Uterus (tissue), 4 donors: ENCODE data around the gene FAM53B. TPM values are rescaled to one million over a fixed set of nuclear protein-coding genes. Genes with fewer than 3 reads are reported as not detected.
"Not testable (repeated sequence)": the region's sequence is repeated elsewhere in the genome, so short reads cannot be mapped to it uniquely, and the experiment has no call there.

ENCODE experiments used
- DNase-seq, 2 donors: peaks; one replicate each; pipeline ENCODE4 v3.0.0-alpha.2; 2019 to 2020
- H3K27ac ChIP-seq, 2 donors: fragments of 200-600 bp; sonication (generic); 1 replicate in 1 of 2; 2 replicates in 1 of 2; pipeline ENCODE4 v1.5.1; 2016 to 2018
- H3K27me3 ChIP-seq, 2 donors: fragments of 200-600 bp; sonication (generic); one replicate each; pipeline ENCODE4 v1.5.1; 2018 to 2019; ENCODE audit warnings: control low read depth in 1 of 2
- H3K36me3 ChIP-seq, 2 donors: fragments of 200-600 bp; sonication (generic); one replicate each; pipeline ENCODE4 v1.5.1; 2019; ENCODE audit warnings: control low read depth in 1 of 2
- H3K4me1 ChIP-seq, 2 donors: fragments of 200-600 bp; sonication (generic); one replicate each; pipeline ENCODE4 v1.5.1; 2018 to 2019; ENCODE audit warnings: control low read depth in 1 of 2
- H3K4me3 ChIP-seq, 2 donors: fragments of 200-600 bp; sonication (generic); 1 replicate in 1 of 2; 2 replicates in 1 of 2; pipeline ENCODE4 v1.5.1; 2018 to 2019; ENCODE audit warnings: mild to moderate bottlenecking in 1 of 2
- H3K9me3 ChIP-seq, 2 donors: fragments of 200-600 bp; sonication (generic); one replicate each; pipeline ENCODE4 v1.5.1; 2019; ENCODE audit warnings: control low read depth in 1 of 2
- POLR2A ChIP-seq, 2 donors: fragments of 450-650 bp; IDR thresholded peaks; one replicate each; pipeline ENCODE4 v1.6.1; 2016; ENCODE audit warnings: antibody characterized with exemption in 2 of 2, mild to moderate bottlenecking in 1 of 2, moderate library complexity in 1 of 2
- intact Hi-C: fragments of 100-400 bp; cut with DNase I; formaldehyde crosslinking; loops from one replicate; pipeline ENCODE4 v1.15.1; 2023; ENCODE audit warnings: low total_unique reads
- total RNA-seq, 4 donors: library from RNA; depleted of rRNA in 3 of 4; stranded (reverse); fragments of >200 nt in 3 of 4; gene quantifications; one replicate each; pipeline versions ENCODE4 v1.1.0 to v1.2.4, GENCODE V29; 2014 to 2023
- TF ChIP-seq, protein P1 (sequence below), 4 experiments: fragments of 200-600 bp in 2 of 4; fragments of 450-650 bp in 2 of 4; sonication (generic) in 2 of 4; IDR thresholded peaks; one replicate each; pipeline ENCODE4 v1.5.1; 2016 to 2019; ENCODE audit warnings: antibody characterized with exemption in 4 of 4, mild to moderate bottlenecking in 2 of 4, moderate library complexity in 1 of 4
- donor health status: DM: yes; HTN: yes; CAD: no.

FAM53B gene
- total RNA-seq, 4 donors from 2014 or later: 10.9 to 94.3 (median 67.8) TPM

DNA sequence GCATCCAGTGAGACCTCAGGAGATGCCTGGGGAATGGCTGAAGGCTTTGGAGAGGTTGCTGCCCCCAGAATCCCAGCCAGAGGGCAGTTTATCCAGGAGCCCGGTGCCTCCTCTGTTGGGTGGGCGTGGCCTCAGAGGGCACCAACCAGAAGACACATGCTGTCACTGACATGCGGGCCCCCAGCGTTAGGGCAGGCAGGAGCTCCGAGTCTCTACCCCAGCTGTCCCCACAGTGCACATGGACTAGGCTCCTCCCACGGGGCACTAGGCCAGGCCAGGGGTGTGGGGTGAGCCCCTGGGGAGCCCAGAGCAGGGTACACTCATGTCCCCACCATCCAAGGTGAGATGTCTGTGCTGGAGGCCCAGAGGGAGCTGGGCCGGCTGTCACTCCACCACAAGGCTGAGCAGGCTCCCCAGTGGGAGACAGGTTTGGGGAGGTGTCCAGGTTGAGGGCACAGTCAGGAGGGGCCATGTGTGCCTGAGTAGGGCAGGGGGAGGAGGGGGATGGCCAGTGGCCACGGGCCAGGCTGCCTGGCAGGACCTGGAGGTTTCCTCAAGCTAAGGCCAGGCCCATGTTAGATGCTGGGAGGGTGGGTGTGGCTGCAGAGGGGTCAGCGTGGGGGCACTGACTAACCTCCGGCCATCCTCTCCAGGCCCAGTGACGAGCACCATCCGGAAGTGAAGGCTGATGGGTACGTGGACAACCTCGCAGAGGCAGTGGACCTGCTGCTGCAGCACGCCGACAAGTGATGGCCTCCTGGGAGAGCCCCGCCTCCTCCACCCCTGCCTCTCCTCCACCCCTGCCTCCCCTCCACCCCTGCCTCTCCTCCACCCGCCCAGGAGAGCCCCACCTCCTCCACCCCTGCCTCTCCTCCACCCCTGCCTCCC lies 131.3 kb downstream of the FAM53B start:
- TF ChIP-seq, protein P1, sequence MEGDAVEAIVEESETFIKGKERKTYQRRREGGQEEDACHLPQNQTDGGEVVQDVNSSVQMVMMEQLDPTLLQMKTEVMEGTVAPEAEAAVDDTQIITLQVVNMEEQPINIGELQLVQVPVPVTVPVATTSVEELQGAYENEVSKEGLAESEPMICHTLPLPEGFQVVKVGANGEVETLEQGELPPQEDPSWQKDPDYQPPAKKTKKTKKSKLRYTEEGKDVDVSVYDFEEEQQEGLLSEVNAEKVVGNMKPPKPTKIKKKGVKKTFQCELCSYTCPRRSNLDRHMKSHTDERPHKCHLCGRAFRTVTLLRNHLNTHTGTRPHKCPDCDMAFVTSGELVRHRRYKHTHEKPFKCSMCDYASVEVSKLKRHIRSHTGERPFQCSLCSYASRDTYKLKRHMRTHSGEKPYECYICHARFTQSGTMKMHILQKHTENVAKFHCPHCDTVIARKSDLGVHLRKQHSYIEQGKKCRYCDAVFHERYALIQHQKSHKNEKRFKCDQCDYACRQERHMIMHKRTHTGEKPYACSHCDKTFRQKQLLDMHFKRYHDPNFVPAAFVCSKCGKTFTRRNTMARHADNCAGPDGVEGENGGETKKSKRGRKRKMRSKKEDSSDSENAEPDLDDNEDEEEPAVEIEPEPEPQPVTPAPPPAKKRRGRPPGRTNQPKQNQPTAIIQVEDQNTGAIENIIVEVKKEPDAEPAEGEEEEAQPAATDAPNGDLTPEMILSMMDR (IDR thresholded peaks at IDR 0.05): no peak
- no peak for TF ChIP-seq POLR2A (IDR thresholded peaks at IDR 0.05)
- peak; percentile 58 to 63 for DNase-seq
- Histone ChIP-seq H3K4me3 (no peak overlapping the region), H3K36me3 (no peaks in the 10 kb centered on the region), H3K27me3 (no peaks in the 10 kb centered on the region), H3K9me3 (no peaks in the 10 kb centered on the region), H3K4me1 (peaks cover 0 to 9% of the 10 kb centered on the region in 2 donors), H3K27ac (peak overlapping the region; percentile 50 to 68)
- intact Hi-C loops: no loop called here

DNA sequence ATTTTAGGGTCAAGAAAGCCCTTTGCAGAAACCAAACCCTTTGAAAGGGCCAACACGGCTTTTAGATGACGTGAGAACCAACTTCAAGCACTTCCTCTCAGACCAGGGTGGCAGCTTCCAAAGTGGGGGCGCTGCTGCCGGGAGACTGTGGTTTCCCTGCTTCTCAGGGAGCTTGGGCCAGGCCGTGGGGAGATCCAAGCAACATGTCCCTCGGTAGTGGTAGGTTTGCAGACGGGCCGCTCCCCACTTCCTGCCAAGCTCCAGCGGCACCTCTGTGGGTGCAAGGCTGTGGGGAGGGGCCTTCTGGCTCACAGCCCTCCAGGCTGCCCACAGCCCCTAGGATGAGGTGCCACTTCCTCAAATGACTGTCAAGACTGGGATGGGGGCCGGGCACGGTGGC lies 132.4 kb downstream of the FAM53B start:
- intact Hi-C loops: no loop called here
- no peak overlapping the region for H3K27ac ChIP-seq
- H3K4me1 ChIP-seq: peaks cover 0 to 9% of the 10 kb centered on the region in 2 donors
- no peak for DNase-seq
- no peaks in the 10 kb centered on the region for H3K27me3 ChIP-seq
- TF ChIP-seq, protein P1 (IDR thresholded peaks at IDR 0.05): no peak
- TF ChIP-seq POLR2A (IDR thresholded peaks at IDR 0.05): no peak
- no peak overlapping the region for H3K4me3 ChIP-seq
- no peaks in the 10 kb centered on the region for H3K9me3 ChIP-seq
- H3K36me3 ChIP-seq: no peaks in the 10 kb centered on the region

DNA sequence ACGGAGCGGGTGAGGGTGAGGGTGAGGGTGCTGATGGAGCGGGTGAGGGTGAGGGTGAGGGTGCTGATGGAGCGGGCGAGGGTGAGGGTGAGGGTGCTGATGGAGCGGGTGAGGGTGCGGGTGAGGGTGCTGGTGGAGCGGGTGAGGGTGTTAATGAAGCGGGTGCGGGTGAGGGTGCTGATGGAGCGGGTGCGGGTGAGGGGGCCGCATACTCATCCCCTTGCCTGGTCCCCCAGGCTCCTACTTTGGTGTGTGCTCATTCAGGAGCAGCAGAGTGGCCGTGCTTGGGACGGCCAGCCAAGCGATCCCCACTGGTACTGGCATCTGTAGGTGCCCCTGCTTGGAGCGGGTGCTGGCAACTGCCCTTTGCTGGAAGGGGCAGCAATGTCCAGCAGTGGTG lies 133.3 kb downstream of the FAM53B start:
- H3K27me3 ChIP-seq, DNase-seq, intact Hi-C loops, H3K9me3 ChIP-seq, H3K27ac ChIP-seq, H3K4me3 ChIP-seq, H3K4me1 ChIP-seq, H3K36me3 ChIP-seq: not testable (repeated sequence)

DNA sequence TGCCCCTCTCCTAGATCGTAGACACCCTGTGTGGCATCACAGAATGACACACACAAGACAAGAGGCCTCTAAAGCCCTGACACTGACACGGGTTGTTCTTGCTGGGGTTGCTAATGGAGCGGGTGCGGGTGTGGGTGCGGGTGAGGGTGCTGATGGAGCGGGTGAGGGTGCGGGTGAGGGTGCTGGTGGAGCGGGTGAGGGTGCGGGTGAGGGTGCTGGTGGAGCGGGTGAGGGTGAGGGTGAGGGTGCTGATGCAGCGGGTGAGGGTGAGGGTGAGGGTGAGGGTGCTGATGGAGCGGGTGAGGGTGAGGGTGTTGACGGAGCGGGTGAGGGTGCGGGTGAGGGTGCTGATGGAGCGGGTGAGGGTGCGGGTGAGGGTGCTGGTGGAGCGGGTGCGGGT lies 134.0 kb downstream of the FAM53B start:
- H3K36me3 ChIP-seq, intact Hi-C loops, H3K9me3 ChIP-seq, H3K27me3 ChIP-seq, H3K4me1 ChIP-seq, H3K27ac ChIP-seq, DNase-seq, H3K4me3 ChIP-seq: not testable (repeated sequence)

DNA sequence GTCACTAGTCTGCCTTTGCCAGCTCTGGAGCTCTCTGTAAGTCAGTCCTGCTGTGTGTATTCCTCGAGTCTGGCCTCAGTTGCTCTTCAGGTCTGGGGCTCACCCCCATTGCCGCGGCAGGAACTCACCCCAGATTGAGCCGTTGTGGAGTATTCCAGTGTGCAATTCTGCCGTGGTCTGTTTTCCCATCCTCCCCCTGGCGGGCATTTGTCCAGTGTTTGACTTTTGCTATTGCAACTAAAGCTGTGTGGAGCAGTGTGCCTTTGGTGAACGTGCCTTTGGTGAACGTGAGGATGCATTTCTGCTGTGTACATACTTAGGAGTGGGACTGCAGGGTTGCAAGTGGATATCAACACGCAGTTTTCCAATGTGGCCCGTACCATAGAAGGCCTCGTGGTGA lies 134.5 kb downstream of the FAM53B start:
- Histone ChIP-seq H3K36me3 (no peaks in the 10 kb centered on the region), H3K4me1 (peaks cover 0 to 9% of the 10 kb centered on the region in 2 donors), H3K27me3 (no peaks in the 10 kb centered on the region), H3K9me3 (no peaks in the 10 kb centered on the region), H3K4me3 (no peak overlapping the region), H3K27ac (no peak overlapping the region)
- intact Hi-C loops: no loop called here
- no peak for DNase-seq
- no peak for TF ChIP-seq POLR2A (IDR thresholded peaks at IDR 0.05)
- TF ChIP-seq, protein P1 (IDR thresholded peaks at IDR 0.05): no peak

DNA sequence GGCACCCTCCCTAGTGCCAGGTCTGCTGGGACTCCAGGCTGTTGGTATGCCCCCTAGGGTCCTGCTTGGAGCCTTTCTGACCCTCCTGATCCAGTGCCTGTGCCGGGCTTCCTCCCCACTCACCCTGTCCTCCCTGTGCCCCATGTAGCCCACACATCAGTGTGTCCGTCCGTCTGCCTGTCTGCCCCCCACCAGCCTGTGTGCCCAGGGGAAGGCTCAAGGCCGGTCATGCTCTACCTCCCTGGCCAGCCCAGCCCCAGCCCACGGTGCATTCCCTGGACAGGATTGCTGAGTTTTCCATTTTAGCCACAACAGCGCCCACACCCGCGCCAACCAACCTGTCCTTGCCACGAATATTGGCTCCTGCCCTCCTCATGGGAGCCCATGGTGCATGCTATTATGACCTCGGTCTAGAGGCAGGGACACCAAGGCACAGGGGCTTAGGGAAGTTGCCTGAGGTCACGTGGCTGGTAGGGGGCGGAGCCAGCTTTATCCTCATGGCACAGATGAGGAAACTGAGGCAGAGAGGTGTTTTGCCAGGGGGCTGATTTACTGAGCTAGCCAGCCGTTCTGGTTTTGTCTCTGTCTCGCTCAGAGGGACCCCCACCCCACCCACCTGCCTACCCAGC lies 136.0 kb downstream of the FAM53B start:
- intact Hi-C loops: no loop called here
- no peak for DNase-seq
- no peaks in the 10 kb centered on the region for H3K4me1 ChIP-seq
- no peak for TF ChIP-seq POLR2A (IDR thresholded peaks at IDR 0.05)
- TF ChIP-seq, protein P1 (IDR thresholded peaks at IDR 0.05): no peak
- no peaks in the 10 kb centered on the region for H3K9me3 ChIP-seq
- H3K27me3 ChIP-seq: no peaks in the 10 kb centered on the region
- H3K36me3 ChIP-seq: no peaks in the 10 kb centered on the region
- H3K4me3 ChIP-seq: no peak overlapping the region
- no peak overlapping the region for H3K27ac ChIP-seq
